HG02571 (cell line): ENCODE data around the gene NCBP2.

Source experiments
- ATAC-seq: cut with Tn5 transposase; IDR thresholded peaks from one replicate; pipeline ENCODE4 v1.9.1; 2021; ENCODE audit warnings: mild to moderate bottlenecking, moderate library complexity; ENCODE audit not compliant: unreplicated experiment

The NCBP2 gene

DNA sequence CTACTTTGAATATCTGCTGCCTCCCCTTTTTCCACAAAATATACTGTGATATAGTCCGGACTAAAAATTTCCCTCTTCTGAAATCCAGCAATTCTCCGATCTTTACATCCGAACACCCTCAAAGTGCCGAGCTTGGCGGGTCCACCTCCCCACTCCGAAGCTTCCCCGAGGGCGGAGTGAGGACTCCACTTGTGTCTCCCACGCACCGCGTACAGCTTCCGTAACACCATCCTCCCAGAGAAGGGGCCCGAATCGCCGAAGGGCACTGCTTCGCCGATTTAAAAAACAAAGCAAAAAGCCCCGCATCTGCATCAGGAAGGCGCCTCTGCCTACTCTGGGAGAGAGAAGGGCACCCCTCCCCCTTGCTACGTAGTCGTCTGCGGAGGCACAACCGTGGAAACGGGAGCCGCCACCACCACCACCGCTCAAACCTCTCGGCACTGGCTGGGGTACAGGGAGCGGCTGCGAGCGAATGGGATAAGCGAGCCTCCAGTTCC lies 551 bp downstream of the NCBP2 start:
- ATAC-seq, result peak; percentile 27

DNA sequence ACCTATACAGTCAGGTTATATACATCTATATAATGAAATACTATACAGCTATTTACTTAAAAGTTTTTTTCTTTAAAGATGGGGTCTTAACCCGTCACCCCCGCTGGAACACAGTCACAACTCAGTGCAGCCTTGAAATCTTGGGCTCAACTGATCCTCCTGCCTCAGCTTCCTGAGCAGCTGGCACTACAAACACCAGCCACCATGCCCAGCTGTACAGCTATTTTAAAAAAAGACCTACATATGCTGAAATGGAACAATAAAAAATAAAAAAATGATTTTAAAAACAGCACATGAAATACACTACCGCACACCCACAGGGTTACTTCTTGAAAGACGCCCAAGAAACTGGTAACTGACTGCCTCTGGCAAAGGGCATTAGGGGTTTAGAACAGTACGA lies 3.8 kb downstream of the NCBP2 start:
- no peak for ATAC-seq

DNA sequence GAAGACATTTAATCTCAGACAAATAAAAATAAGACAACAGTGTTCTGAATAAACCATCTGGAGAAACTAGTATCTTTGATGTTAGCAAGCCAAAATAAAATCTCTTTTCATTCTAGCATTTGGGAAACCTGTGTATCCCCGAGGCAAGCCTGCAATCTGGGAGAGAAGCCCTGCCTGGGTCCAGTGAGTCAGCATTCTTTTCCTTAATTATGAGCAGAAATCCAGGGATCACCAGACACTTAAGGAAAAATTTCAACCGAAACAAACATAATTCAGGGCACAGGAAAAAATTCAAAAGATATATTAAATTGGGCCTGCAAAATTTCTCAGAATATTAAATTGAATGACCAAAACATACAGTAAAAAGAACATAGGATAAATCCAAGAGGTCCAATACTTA lies 4.2 kb downstream of the NCBP2 start:
- no peak for ATAC-seq

DNA sequence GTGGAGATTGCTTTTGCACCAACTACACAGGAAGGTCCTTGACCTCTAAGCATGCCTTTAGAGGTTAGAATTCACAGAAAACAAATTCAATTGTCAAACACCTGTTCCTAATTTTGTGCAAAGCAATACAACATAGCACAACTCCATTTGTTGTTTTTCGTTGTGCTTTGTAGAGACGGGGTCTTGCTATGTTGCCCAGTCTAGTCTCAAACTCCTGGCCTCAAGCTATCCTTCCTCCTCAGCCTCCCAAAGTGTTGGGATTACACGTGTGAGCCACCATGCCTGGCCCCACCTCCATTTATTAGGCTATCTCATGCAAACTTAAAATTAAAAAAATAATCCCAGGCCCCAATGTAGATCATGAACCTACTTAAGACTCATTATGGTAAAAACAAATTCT lies 6.0 kb downstream of the NCBP2 start:
- ATAC-seq, result no peak

DNA sequence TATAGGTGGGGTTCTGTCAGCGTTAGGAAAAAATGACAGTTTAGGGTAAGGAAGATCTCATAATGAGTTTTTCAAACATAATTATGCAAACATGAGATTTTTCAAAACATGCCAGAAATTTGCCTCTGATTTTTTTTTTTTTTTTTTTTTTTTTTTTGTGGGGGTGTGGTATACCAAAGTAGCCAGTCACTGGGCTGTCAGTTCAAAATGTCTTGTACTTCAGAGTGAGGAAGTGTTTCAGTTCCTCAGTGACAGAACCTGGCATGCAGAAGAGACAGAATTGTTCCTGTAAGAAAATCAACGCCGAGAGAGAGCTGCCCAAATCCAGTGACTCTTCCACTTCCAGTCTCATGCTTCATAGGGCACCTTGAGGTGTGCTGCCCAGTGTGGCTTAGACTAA lies 9.7 kb downstream of the NCBP2 start:
- peak; percentile 32 for ATAC-seq

DNA sequence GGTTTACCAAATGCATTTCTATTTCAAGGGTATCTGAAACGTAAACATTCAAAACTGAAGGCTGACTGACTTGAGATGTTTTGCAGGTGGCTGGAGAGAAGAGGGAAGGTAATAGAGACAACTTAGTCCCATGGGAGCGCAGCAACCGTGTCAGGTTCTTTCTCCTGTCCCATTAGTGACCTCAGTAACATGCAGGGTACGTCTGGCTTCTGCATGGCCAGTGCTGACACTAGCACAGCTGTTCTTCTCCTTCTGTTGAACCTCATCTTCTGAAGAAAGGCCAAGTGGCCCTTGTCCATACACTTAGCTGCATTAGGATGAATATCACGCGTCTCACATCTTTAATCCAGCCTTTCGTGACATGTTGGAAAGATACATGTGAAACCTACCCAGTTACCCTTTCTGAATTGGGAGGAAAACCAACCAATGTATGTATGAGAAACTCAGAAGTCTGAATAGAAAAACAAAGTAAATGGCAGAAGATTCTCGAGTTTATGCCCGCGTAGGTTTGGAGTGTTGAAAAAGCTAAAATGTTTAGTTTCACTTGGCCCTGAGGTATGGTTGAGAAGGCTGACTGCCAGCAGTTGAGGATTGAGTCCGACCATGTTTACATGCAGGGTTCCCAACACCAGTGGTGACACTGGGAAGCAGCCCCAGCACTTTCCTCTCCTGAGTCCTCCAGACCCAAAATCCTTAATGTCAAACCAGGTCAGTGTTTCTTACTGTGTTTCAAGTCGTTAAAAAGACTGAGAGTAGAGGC lies 10.3 kb downstream of the NCBP2 start:
- ATAC-seq, result peak; percentile 55

DNA sequence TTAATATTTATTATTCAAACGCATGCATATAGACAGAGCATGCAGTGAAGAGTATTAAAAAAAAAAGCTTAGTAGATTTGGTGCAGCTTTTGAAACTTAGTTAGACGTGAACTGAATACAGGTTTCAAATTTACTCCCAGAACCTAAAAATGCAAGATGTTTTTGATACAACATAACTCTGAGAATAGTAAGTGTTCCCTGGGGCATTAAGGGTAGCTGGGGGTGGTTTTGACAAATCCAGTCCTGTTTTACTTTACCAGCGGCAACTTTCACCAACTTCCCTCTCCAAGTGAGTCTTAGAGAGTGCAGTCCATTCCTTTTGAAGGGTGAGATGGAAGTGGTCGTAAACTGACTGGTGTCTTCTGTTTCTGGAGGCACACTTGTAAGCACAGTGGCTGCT lies 11.2 kb downstream of the NCBP2 start:
- ATAC-seq, result no peak

DNA sequence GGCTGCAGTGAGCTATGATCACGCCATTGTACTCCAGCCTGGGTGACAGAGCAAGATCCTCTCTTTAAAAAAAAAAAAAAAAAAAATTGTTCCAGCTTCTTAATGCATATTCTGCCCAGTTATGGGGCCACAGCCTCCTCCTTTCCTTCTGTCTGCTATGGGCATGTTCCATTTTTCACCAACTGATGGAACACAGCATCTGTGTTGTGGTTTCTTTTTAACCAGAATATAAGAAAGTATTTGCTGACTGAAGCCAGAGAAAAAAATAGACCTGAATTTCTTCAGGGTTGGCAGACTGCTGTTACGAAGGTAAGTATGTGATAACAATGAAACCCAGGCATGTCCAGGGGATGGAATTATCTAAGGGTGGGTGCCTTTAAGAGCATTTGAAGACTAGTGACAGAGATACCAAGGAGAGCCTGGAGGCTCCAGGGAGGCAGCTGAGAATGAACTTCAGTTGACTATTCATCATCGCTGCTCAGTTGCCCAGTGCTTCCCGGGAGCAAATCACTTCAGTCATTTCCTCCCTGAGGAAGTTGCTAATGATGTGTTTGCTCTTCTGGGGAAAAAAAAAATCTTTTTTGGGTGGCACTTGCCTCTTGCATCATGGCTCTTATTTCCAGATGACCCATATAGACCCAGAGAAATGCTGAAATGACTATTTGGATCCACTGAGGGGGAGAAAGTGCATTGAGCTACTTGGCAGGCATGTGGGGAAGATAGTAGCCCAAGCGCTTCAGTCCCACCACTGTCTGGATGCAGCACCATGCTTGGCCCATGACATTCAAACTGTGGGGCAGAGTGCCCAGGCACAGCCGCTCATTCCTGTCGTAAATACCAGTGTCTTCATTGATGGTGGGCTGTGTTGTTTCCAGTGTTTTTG lies 14.5 kb downstream of the NCBP2 start:
- ATAC-seq, result no peak

DNA sequence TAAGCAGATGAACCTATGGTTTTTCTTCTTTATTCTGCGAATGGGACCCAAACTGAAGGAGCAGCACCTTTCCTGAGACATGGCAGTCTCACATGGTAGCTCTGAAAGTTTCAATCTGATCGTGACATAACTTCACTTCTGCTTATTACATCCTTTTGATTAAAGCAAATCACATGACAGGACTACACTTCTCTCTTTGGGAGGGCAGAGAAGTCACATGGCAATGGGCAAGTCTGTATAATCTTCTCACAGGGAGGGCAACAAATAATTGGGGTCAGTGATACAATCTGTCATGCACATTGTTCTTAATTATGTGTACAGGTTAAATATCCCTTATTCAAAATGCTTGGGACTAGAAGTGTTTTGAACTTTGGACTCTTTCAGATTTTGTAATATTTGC lies 21.6 kb downstream of the NCBP2 start:
- ATAC-seq, result no peak

DNA sequence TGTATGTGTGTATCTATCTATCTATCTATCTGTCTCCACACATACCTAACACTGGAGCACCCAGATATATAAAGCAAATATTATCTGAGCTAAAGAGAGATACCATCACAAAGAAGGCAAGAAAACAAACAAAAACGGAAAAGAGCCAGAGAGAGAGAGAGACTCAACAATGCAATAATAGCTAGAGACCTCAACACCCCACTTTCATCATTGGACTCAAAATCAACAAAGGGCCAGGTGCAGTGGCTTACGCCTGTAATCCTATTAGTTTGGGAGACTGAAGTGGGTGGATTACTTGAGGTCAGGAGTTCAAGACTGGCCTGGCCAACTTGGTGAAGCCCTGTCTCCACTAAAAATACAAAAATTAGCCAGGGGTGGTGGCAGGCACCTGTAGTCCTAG lies 23.4 kb downstream of the NCBP2 start:
- no peak for ATAC-seq

DNA sequence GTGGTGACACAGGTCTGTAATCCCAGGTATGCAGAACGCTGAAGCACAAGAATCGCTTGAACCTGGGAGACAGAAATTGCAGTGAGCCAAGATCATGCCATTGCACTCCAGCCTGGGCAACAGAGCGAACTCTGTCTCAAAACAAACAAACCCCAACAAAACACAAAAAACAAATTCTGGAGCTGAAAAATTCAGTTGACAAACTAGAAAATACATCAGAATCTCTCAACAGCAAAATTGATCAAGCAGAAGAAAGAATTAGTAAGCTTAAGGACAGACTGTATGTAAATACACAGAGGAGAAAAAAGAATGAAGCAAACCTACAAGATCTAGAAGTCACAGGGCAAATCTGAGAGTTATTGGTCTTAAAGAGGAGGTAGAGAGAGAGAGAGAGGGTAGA lies 25.3 kb downstream of the NCBP2 start:
- ATAC-seq, result no peak

DNA sequence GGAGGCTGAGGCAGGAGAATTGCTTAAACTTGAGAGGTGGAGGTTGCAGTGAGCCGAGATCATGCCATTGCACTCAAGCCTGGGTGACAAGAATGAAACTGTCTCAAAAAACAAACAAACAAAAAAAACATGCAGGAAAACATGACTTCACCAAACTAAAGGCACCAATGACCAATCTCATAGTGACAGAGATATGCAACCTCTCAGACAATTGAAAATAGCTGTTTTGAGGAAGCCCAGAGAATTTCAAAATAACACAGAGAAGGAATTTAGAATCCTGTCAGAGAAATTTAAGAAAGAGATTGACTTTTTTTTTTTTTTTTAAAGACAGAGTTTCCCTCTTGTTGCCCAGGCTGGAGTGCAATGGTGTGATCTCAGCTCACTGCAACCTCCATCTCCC lies 26.1 kb downstream of the NCBP2 start:
- ATAC-seq, result no peak

DNA sequence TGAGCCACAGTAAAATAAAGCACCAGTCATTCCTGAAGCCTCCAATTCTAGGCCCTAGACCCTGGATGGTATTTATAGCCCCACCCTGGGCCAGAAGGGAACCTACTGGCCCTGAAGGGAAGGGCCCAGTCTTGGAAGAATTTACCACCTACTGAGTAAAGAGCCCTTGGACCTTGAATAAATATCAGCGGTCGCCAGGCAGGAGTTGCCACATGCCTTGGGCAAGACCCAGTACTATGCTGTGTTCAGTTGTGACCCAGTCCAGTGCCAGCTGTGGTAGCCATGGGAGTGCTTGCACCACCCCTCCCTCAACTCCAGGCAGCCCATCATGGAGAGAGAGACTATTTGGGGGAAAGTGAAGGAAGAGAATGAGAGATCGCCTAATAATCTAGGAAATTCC lies 27.0 kb downstream of the NCBP2 start:
- ATAC-seq, result no peak

DNA sequence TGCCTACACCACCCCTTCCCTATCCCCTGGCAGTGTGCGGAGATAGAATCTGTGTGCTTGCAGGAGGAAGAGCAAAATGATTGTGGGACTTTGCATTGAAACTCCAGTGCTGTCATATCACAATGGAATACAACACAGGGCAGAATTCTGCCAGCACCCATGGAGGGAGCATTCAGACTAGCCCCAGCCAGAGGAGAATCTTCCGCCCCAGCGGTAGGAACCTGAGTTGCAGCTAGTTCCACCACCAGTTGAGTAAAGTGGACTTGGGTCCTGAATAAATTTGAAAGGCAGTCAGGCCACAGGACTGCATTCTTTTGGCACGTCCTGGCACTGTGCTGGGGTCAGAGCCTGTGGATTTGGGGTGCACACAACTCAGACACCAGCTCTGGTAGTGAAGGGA lies 27.5 kb downstream of the NCBP2 start:
- no peak for ATAC-seq

DNA sequence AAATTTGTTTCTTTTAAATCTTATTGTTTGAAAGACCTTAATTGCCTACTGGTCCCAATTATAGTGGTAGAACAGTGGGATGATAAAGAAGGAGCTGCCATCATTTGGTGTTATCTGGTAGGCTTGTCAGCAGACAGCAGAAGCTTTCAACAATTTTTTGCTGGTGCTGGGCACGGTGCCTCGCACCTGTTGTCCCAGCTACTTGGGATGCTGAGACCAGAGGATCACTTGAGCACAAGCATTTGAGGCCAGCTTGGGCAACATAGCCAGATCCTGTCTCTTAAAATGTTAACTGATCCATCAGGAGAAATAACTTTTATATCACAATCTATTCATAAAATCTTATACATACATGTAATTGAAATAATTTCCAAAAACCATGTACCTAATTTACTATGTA lies 38.6 kb downstream of the NCBP2 start:
- ATAC-seq, result no peak

DNA sequence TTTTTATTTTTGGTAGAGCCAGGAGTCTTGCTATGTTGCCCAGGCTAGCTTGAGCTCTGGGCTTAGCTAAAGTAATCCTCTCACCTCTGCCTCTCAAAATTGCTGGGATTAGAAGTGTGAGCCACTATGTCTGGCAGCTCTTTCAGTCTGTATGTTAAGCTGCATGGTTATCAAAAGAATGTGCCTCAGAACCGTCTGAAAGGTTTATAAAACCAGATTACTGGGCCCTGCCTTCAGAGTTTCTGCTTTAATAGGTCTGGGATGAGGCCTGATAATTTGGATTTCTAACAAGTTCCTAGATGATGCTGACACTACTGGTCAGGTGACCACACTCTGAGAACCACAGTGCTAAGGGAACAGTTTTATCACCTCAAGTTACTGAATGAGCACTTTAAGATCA lies 40.0 kb downstream of the NCBP2 start:
- ATAC-seq, result no peak

DNA sequence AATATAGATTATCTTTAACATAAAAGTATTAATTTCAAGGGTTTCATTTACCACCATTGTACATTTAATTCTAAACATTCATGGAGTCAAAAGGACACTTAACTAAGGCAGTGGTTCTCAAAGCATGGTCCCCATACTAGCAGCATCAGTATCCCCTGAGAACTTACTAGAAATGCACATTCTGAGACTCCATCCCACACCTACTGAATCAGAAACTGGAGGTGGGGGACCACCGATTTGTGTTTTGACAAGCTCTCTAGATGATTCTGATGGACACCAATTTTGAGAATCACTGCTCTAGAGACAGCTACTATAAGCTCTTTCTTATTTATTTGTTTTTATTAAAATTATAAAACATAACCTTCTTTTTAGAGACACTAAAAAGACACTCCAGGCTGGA lies 40.6 kb downstream of the NCBP2 start:
- no peak for ATAC-seq

DNA sequence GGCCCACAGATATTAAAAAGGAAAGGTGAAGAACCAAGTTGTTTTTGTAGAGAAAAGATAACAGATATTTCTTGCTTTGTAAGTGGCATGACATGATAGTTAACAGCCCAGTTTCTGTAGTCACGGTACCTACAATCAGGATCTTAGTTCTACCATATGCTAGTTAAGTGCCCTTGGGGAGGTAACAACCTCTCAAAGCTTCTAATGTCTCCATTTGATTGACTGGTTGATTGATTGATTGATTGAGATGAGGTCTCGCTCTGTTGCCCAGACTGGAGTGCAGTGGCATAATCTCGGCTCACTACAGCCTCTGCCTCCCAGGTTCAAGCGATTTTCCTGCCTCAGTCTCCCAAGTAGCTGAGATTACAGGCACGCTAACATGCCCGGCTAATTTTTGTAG lies 46.1 kb downstream of the NCBP2 start:
- no peak for ATAC-seq

DNA sequence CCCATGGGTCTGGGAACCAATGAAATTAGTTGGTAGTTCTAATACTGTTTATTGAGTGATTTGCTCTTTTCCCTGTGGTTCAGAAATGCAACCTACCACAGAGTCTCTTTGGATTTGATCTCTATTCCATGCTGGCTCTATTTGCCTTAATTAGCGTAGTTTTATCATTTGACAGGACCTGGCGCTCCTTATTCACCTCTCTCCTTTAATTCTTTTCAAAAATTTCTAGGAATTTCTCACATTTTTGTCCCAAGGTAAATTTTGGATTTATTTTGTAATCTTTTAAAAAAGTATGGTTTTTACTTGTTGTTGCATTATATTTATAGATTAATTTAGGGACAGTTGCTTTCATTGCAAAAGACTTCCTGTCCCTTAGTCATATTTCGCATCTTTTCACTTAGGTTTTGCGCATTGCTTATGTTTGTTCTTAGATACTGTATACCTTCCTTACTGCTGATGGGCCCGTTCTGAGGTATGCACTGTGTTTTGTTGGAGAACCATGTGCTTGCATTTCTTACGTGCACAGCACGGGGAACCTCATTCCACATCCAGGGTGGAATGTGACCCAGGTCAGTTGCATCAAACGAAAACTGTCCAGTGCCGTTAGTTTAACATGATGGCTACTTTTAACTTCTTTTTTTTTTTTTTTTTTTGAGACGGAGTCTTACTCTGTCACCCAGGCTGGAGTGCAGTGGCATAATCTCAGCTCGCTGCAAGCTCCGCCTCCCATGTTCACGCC lies 47.6 kb downstream of the NCBP2 start:
- no peak for ATAC-seq

DNA sequence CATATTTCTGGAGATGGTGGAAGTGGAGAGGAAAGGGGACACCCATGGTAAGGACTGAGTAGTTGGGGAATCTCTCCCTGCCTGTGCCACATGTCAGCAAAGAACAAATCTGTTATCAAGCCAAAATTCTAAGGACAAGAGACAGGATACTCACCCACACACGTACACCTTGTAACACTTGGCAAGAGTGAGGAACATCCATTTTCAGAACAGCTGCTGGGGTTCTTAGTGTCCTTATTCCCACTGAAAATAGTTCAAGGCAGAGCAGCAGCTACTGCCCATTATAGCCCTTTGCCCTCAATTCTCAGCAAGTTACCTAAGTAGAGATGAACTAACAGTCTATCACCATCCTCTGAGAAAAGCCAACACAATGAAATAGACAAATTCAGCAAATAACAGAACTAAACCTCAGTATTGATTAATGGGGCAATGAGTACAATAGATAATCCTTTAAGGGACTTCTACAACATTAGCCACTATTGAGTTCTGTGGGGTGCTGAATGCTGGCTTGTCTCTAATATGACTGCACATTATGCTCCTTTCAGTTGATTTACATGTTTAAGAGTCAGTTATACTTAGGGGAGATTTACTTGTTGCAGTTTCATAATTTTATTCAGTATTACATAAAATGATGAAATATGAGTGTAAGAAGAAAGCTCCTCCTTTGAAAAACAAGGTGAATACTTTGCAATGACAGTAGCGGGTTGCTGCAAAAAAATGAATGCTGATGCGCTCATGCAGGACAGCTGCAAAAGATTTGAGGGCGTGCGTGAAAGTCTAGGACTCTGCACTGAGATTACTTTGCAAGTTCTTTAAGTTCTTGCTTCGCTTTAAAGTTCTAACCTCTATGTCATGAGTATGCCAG lies 52.3 kb downstream of the NCBP2 start:
- no peak for ATAC-seq

DNA sequence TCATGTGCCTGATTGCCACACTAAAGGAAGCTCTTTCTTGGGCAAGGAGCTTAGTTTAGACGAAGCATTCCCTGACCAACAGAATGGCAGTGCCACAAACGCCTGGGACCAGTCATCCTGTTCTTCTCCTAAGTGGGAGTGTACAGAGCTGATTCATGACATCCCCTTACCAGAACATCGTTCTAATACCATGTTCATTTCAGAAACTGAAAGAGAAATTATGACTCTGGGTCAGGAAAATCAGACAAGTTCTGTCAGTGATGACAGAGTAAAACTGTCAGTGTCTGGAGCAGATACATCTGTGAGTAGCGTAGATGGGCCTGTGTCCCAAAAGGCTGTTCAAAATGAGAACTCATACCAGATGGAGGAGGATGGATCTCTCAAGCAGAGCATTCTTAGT lies 56.2 kb downstream of the NCBP2 start:
- no peak for ATAC-seq
